Measurements from ENCODE around the gene DOCK9.

DOCK9 gene

GRCh38 chr13:98959786-98960605 lies 17.9 kb downstream of the DOCK9 start:
- TF ChIP-seq RAD21 (IDR thresholded peaks at IDR 0.05; ENCODE audit: low read depth) (no peak), ZBTB7A (IDR thresholded peaks at IDR 0.05; ENCODE audit: low read depth) (no peak), CREB1 (IDR thresholded peaks at IDR 0.05; ENCODE audit: low read depth) (no peak), NFIC (IDR thresholded peaks at IDR 0.05) (no peak), MAX (IDR thresholded peaks at IDR 0.05) (no peak), EP300 (IDR thresholded peaks at IDR 0.05; ENCODE audit: borderline replicate concordance) (no peak), TEAD4 (IDR thresholded peaks at IDR 0.05) (no peak), TAF1 (IDR thresholded peaks at IDR 0.05; ENCODE audit: low read depth) (no peak)

- no peak for TF ChIP-seq TAF1 (IDR thresholded peaks at IDR 0.05; ENCODE audit: low read depth)
- peak; percentile 28; the same call in 1 of the 2 replicates for TF ChIP-seq USF1 (IDR thresholded peaks at IDR 0.05)
These were observed 18.6 kb downstream of the DOCK9 start for GRCh38 chr13:98959291-98959690.

- no peak for TF ChIP-seq ZBTB7A (IDR thresholded peaks at IDR 0.05; ENCODE audit: low read depth)
- TF ChIP-seq CREB1 (IDR thresholded peaks at IDR 0.05; ENCODE audit: low read depth), result no peak
- TF ChIP-seq TAF1 (IDR thresholded peaks at IDR 0.05; ENCODE audit: low read depth), result no peak
- no peak for TF ChIP-seq NFIC (IDR thresholded peaks at IDR 0.05)
- no peak for TF ChIP-seq CEBPB (IDR thresholded peaks at IDR 0.05)
These were observed 19.4 kb downstream of the DOCK9 start for GRCh38 chr13:98958443-98958794.

- TF ChIP-seq ZBTB7A (IDR thresholded peaks at IDR 0.05; ENCODE audit: low read depth) (no peak), EP300 (IDR thresholded peaks at IDR 0.05; ENCODE audit: borderline replicate concordance) (no peak), CREB1 (IDR thresholded peaks at IDR 0.05; ENCODE audit: low read depth) (no peak), NFIC (IDR thresholded peaks at IDR 0.05) (no peak), YY1 (IDR thresholded peaks at IDR 0.05; ENCODE audit: low read depth) (no peak)
These were observed 20.0 kb downstream of the DOCK9 start for GRCh38 chr13:98957731-98958442.

GRCh38 chr13:98955336-98955735 lies 22.5 kb downstream of the DOCK9 start:
- TF ChIP-seq TAF1 (IDR thresholded peaks at IDR 0.05; ENCODE audit: low read depth) (no peak), ZBTB7A (IDR thresholded peaks at IDR 0.05; ENCODE audit: low read depth) (no peak), CREB1 (IDR thresholded peaks at IDR 0.05; ENCODE audit: low read depth) (no peak), TCF12 (IDR thresholded peaks at IDR 0.05; ENCODE audit: low read depth) (no peak)

- TF ChIP-seq EGR1 (IDR thresholded peaks at IDR 0.05) (no peak), CEBPB (IDR thresholded peaks at IDR 0.05) (no peak), TCF12 (IDR thresholded peaks at IDR 0.05; ENCODE audit: low read depth) (no peak), NFIC (IDR thresholded peaks at IDR 0.05) (no peak), TEAD4 (IDR thresholded peaks at IDR 0.05) (no peak), USF1 (IDR thresholded peaks at IDR 0.05) (no peak), CREB1 (IDR thresholded peaks at IDR 0.05; ENCODE audit: low read depth) (no peak), EP300 (IDR thresholded peaks at IDR 0.05; ENCODE audit: borderline replicate concordance) (no peak), ZBTB7A (IDR thresholded peaks at IDR 0.05; ENCODE audit: low read depth) (no peak), REST (IDR thresholded peaks at IDR 0.05; ENCODE audit: low read depth) (no peak), YY1 (IDR thresholded peaks at IDR 0.05; ENCODE audit: low read depth) (no peak), MAX (IDR thresholded peaks at IDR 0.05) (no peak), FOXM1 (IDR thresholded peaks at IDR 0.05; ENCODE audit: borderline replicate concordance, low read depth) (no peak), TAF1 (IDR thresholded peaks at IDR 0.05; ENCODE audit: low read depth) (no peak), RAD21 (IDR thresholded peaks at IDR 0.05; ENCODE audit: low read depth) (no peak)
These were observed 23.6 kb downstream of the DOCK9 start for GRCh38 chr13:98954313-98954712.

- TF ChIP-seq NFIC (IDR thresholded peaks at IDR 0.05) (no peak), ZBTB7A (IDR thresholded peaks at IDR 0.05; ENCODE audit: low read depth) (no peak), MAX (IDR thresholded peaks at IDR 0.05) (no peak)
These were observed 26.6 kb downstream of the DOCK9 start for GRCh38 chr13:98951266-98951665.

- TF ChIP-seq NFIC (IDR thresholded peaks at IDR 0.05) (no peak), TEAD4 (IDR thresholded peaks at IDR 0.05) (no peak), TAF1 (IDR thresholded peaks at IDR 0.05; ENCODE audit: low read depth) (no peak), FOXM1 (IDR thresholded peaks at IDR 0.05; ENCODE audit: borderline replicate concordance, low read depth) (no peak), RAD21 (IDR thresholded peaks at IDR 0.05; ENCODE audit: low read depth) (no peak), USF1 (IDR thresholded peaks at IDR 0.05) (no peak), YY1 (IDR thresholded peaks at IDR 0.05; ENCODE audit: low read depth) (no peak), MAX (IDR thresholded peaks at IDR 0.05) (no peak), CREB1 (IDR thresholded peaks at IDR 0.05; ENCODE audit: low read depth) (no peak), CEBPB (IDR thresholded peaks at IDR 0.05) (no peak), EP300 (IDR thresholded peaks at IDR 0.05; ENCODE audit: borderline replicate concordance) (no peak), ZBTB7A (IDR thresholded peaks at IDR 0.05; ENCODE audit: low read depth) (no peak), TCF12 (IDR thresholded peaks at IDR 0.05; ENCODE audit: low read depth) (no peak), EGR1 (IDR thresholded peaks at IDR 0.05) (no peak), REST (IDR thresholded peaks at IDR 0.05; ENCODE audit: low read depth) (no peak)
These were observed 27.2 kb downstream of the DOCK9 start for GRCh38 chr13:98950705-98951104.
